GM21423 (cell line): Measurements from ENCODE around the gene THSD4.

Experiments
- ATAC-seq: cut with Tn5 transposase; IDR thresholded peaks from one replicate; pipeline ENCODE4 v1.9.1; 2021; ENCODE audit warnings: mild to moderate bottlenecking, moderate library complexity; ENCODE audit not compliant: unreplicated experiment

THSD4 gene

GRCh38 chr15:71782422-71783165, 667.3 kb downstream of the THSD4 start:
- ATAC-seq, result no peak

- no peak for ATAC-seq
Measured at GRCh38 chr15:71784719-71785118, 669.4 kb downstream of the THSD4 start.

- ATAC-seq, result no peak
Measured at GRCh38 chr15:71785996-71786395, 670.7 kb downstream of the THSD4 start.

GRCh38 chr15:71786673-71787072, 671.4 kb downstream of the THSD4 start:
- no peak for ATAC-seq

- ATAC-seq, result no peak
Measured at GRCh38 chr15:71788646-71789579, 673.6 kb downstream of the THSD4 start.

- no peak for ATAC-seq
Measured at GRCh38 chr15:71789616-71790015, 674.3 kb downstream of the THSD4 start.

GRCh38 chr15:71790081-71790480, 674.8 kb downstream of the THSD4 start:
- ATAC-seq, result no peak

GRCh38 chr15:71791975-71792374, 676.7 kb downstream of the THSD4 start:
- ATAC-seq, result no peak

GRCh38 chr15:71792521-71792920, 677.2 kb downstream of the THSD4 start:
- no peak for ATAC-seq

- ATAC-seq, result no peak
Measured at GRCh38 chr15:71798641-71799040, 683.4 kb downstream of the THSD4 start.

- ATAC-seq, result no peak
Measured at GRCh38 chr15:71800190-71800589, 684.9 kb downstream of the THSD4 start.

- ATAC-seq, result no peak
Measured at GRCh38 chr15:71800835-71801745, 685.8 kb downstream of the THSD4 start.

GRCh38 chr15:71801935-71802655, 686.8 kb downstream of the THSD4 start:
- ATAC-seq, result no peak

GRCh38 chr15:71802770-71803169, 687.5 kb downstream of the THSD4 start:
- no peak for ATAC-seq

GRCh38 chr15:71804226-71804625, 689.0 kb downstream of the THSD4 start:
- ATAC-seq, result no peak

GRCh38 chr15:71804695-71805470, 689.6 kb downstream of the THSD4 start:
- ATAC-seq, result no peak

- ATAC-seq, result no peak
Measured at GRCh38 chr15:71806452-71806931, 691.2 kb downstream of the THSD4 start.

- no peak for ATAC-seq
Measured at GRCh38 chr15:71807125-71807629, 691.9 kb downstream of the THSD4 start.

- no peak for ATAC-seq
Measured at GRCh38 chr15:71807691-71808091, 692.4 kb downstream of the THSD4 start.
